Ovary (tissue), 9 donors: ENCODE data around the gene VWA2. TPM values are rescaled to one million over a fixed set of nuclear protein-coding genes. Genes with fewer than 3 reads are reported as not detected.

Experiments used
- DNase-seq, 5 donors: peaks; one replicate each; pipeline ENCODE4 v3.0.0-alpha.2; 2019 to 2020
- H3K27ac ChIP-seq, 2 donors: fragments of 200-600 bp; one replicate each; pipeline versions ENCODE4 v1.5.1 to v1.8.0; 2019 to 2022
- H3K27me3 ChIP-seq: fragments of 200-600 bp; one replicate; pipeline ENCODE4 v1.8.0; 2022
- H3K36me3 ChIP-seq: fragments of 200-600 bp; sonication (generic); one replicate; pipeline ENCODE4 v1.5.1; 2019
- H3K4me1 ChIP-seq: one replicate; pipeline ENCODE4 v1.8.1; 2013; ENCODE audit warnings: mild to moderate bottlenecking, moderate library complexity; ENCODE audit not compliant: insufficient read depth
- H3K4me3 ChIP-seq: fragments of 200-600 bp; sonication (generic); one replicate; pipeline ENCODE4 v1.5.1; 2017
- H3K9me3 ChIP-seq, 2 donors: fragments of 200-600 bp in 1 of 2; sonication (generic) in 1 of 2; one replicate each; pipeline versions ENCODE4 v1.5.1 to v1.8.1; 2013 to 2019; ENCODE audit warnings: mild to moderate bottlenecking in 1 of 2, moderate library complexity in 1 of 2
- CTCF ChIP-seq, 3 donors: fragments of 450-650 bp in 2 of 3; fragments of 200-600 bp in 1 of 3; IDR thresholded peaks; one replicate each; pipeline versions ENCODE4 v1.5.1 to v1.8.0; 2016 to 2022; ENCODE audit warnings: antibody characterized with exemption in 3 of 3, mild to moderate bottlenecking in 1 of 3
- EP300 ChIP-seq: sonication (generic); formaldehyde crosslinking; IDR thresholded peaks from one replicate; pipeline ENCODE4 v1.6.1; 2017; ENCODE audit warnings: antibody characterized with exemption
- POLR2A ChIP-seq: fragments of 450-650 bp; IDR thresholded peaks from one replicate; pipeline ENCODE4 v1.6.1; 2017; ENCODE audit warnings: antibody characterized with exemption, mild to moderate bottlenecking, moderate library complexity
- WGBS, 3 donors: extraction: QIAGEN DNeasy Blood & Tissue Kit in 1 of 3; methylation state at CpG; one replicate each; pipeline versions ENCODE4 v1.1.5 to v1.1.7; 2013 to 2017; 5-methylcytosine and 5-hydroxymethylcytosine counted together
- intact Hi-C, 4 donors: fragments of 100-400 bp; cut with DNase I; formaldehyde crosslinking; loops; one replicate each; pipeline versions ENCODE4 v1.11.0 to v1.15.1; 2022 to 2023
- polyA plus RNA-seq, 2 donors: library from polyadenylated mRNA; stranded (reverse); fragments of 200-250 nt in 1 of 2; fragments of 350-450 nt in 1 of 2; fragmentation: Illumina TruSeq in 1 of 2; extraction: RNeasy Lipid Tissue Mini Kit (QIAGEN cat#74804) in 1 of 2; gene quantifications; one replicate each; pipeline ENCODE4 v1.2.3, GENCODE V29; 2013 to 2014
- total RNA-seq, 7 donors: library from RNA; depleted of rRNA in 2 of 7; stranded (reverse); fragments of >200 nt in 2 of 7; fragmentation: NEBNext Ultra II Directional in 3 of 7; extraction: Animal tissue kit (Norgen Biotek cat#: 25700) in 3 of 7; gene quantifications; one replicate each; pipeline versions ENCODE4 v1.1.0 to v1.2.4, GENCODE V29; 2016 to 2023
- donor health status: DM: no; HTN: no; CAD: no; lungs with moderate emphysema.
- donor health status: DM: no; HTN: no; CAD: no.
- donor health status: Bipolar disorder and iron deficiency.
- donor health status: DM: yes; HTN: yes; CAD: no.
- donor health status: DM: no; HTN: no; CAD: no.
- donor health status: DM: yes; HTN: yes; CAD: no.

VWA2 gene
- total and polyA plus RNA-seq, 9 donors, result 0.04 to 11.1 (median 0.72) TPM; not detected in 2

GRCh38 chr10:114278140-114278883 is 39.3 kb downstream of the VWA2 start:
- H3K27me3 ChIP-seq, result no peaks in the 10 kb centered on the region
- intact Hi-C loops, result no loop called here
- no peak overlapping the region for H3K27ac ChIP-seq
- WGBS, 3 donors, result 68 to 78% (median 74%) methylated on average over 22 of the region's 22 CpGs
- no peaks in the 10 kb centered on the region for H3K36me3 ChIP-seq
- TF ChIP-seq CTCF (IDR thresholded peaks at IDR 0.05), result no peak
- no peak for TF ChIP-seq POLR2A
- TF ChIP-seq EP300, result no peak
- H3K4me1 ChIP-seq, result no peaks in the 10 kb centered on the region
- H3K4me3 ChIP-seq, result no peak overlapping the region
- H3K9me3 ChIP-seq, result no peaks in the 10 kb centered on the region
- no peak for DNase-seq

- WGBS, 3 donors, result 58 to 69% (median 59%) methylated on average over 4 of the region's 4 CpGs
- TF ChIP-seq POLR2A, result no peak
- TF ChIP-seq CTCF (IDR thresholded peaks at IDR 0.05), result no peak
- no peak for TF ChIP-seq EP300
- H3K9me3 ChIP-seq, result no peaks in the 10 kb centered on the region
- H3K36me3 ChIP-seq, result no peaks in the 10 kb centered on the region
- no peaks in the 10 kb centered on the region for H3K27me3 ChIP-seq
- no peak overlapping the region for H3K27ac ChIP-seq
- intact Hi-C loops, result no loop called here
- no peaks in the 10 kb centered on the region for H3K4me1 ChIP-seq
- DNase-seq, result no peak
- H3K4me3 ChIP-seq, result no peak overlapping the region
These were observed 39.8 kb downstream of the VWA2 start for GRCh38 chr10:114278884-114279191.

- Histone ChIP-seq H3K4me1 (no peaks in the 10 kb centered on the region), H3K9me3 (no peaks in the 10 kb centered on the region), H3K27me3 (no peaks in the 10 kb centered on the region), H3K36me3 (no peaks in the 10 kb centered on the region), H3K4me3 (no peak overlapping the region), H3K27ac (no peak overlapping the region)
- no peak for DNase-seq
- no peak for TF ChIP-seq EP300
- no peak for TF ChIP-seq POLR2A
- no peak for TF ChIP-seq CTCF (IDR thresholded peaks at IDR 0.05)
- intact Hi-C loops, result no loop called here
- WGBS, 3 donors, result 59 to 79% (median 72%) methylated on average over 4 of the region's 4 CpGs
These were observed 40.2 kb downstream of the VWA2 start for GRCh38 chr10:114279289-114279688.

GRCh38 chr10:114279901-114280644 is 41.0 kb downstream of the VWA2 start:
- Histone ChIP-seq H3K9me3 (no peaks in the 10 kb centered on the region), H3K4me1 (no peaks in the 10 kb centered on the region), H3K27ac (no peak overlapping the region), H3K4me3 (no peak overlapping the region), H3K27me3 (no peaks in the 10 kb centered on the region), H3K36me3 (no peaks in the 10 kb centered on the region)
- 64 to 84% (median 71%) methylated on average over 8 of the region's 8 CpGs for WGBS, 3 donors
- DNase-seq, result no peak
- intact Hi-C loops, result no loop called here
- TF ChIP-seq EP300 (no peak), POLR2A (no peak), CTCF (IDR thresholded peaks at IDR 0.05) (no peak)
